Esophagus muscularis mucosa (tissue), 2 donors: ENCODE data around the gene STAU1.

Source experiments
- EP300 ChIP-seq: sonication (generic); formaldehyde crosslinking; IDR thresholded peaks from one replicate; pipeline ENCODE4 v1.6.1; 2017; ENCODE audit warnings: antibody characterized with exemption
- POLR2A ChIP-seq: fragments of 450-650 bp; IDR thresholded peaks from one replicate; pipeline ENCODE4 v1.6.1; 2017; ENCODE audit warnings: antibody characterized with exemption, moderate library complexity, mild to moderate bottlenecking, low read depth

DNA sequence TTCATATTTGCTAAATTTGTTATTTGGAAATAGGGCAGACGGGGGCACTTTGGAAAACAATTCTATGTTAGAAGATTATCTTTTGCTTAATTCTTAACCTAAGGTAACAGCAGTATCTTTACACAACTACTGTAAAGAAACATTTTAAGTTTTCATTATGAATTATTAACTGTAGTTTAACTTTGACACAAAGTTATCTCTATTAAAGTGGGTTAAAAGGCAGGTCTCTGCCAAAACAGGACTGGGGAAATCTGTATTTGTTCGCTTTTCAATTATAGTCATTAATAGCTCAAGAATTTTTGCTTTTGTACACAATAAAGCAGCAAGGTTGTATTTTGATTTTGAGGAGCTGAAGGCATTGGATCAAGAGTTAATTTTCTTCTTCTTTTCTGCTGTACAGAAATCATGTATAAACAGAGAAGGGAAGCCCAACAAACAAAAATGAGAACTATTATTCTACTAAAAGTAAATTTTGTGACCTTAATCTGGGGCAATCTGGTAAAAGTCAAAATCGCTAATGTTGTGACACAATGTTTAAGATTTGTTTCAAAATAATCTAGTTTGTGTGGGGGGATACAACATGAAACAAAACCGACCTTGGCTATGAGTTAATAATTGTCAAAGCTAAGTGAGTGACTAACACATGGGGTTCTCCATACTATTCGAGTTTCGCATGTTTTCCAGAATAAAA is 2.9 kb downstream of the STAU1 start:
- TF ChIP-seq POLR2A (no peak), EP300 (no peak)
